Thoracic aorta (tissue), 2 donors: Measurements from ENCODE around the gene AXIN2. TPM values are rescaled to one million over a fixed set of nuclear protein-coding genes. Genes with fewer than 3 reads are reported as not detected.
A peak's percentile ranks its signal among the peaks of the same experiment; 100 is the strongest.

Experiments
- ATAC-seq: fragments of 150-250 bp; one replicate; pipeline ENCODE4 v1.8.0; 2017; ENCODE audit warnings: low read depth; ENCODE audit not compliant: insufficient number of reproducible peaks, low FRiP score
- DNase-seq: peaks from one replicate; pipeline ENCODE4 v3.0.0-alpha.2; 2020; ENCODE audit warnings: low spot score
- H3K27ac ChIP-seq, 2 donors: fragments of 200-600 bp; sonication (generic); 1 replicate in 1 of 2; 2 replicates in 1 of 2; pipeline ENCODE4 v1.5.1; 2016; ENCODE audit warnings: mild to moderate bottlenecking in 2 of 2, moderate library complexity in 2 of 2
- H3K27me3 ChIP-seq: fragments of 200-600 bp; sonication (generic); replicated peaks from 2 replicates; pipeline ENCODE4 v1.6.0; 2016; ENCODE audit warnings: mild to moderate bottlenecking; ENCODE audit not compliant: insufficient read depth
- H3K36me3 ChIP-seq: fragments of 200-600 bp; sonication (generic); one replicate; pipeline ENCODE4 v1.5.1; 2016
- H3K4me1 ChIP-seq, 2 donors: fragments of 200-600 bp; sonication (generic); 1 replicate in 1 of 2; 2 replicates in 1 of 2; pipeline versions ENCODE4 v1.5.1 to v1.6.0; 2016; ENCODE audit warnings: low read depth in 2 of 2, mild to moderate bottlenecking in 1 of 2; ENCODE audit not compliant: control insufficient read depth in 1 of 2
- H3K4me3 ChIP-seq: fragments of 200-600 bp; sonication (generic); 2 replicates; pipeline ENCODE4 v1.5.1; 2016; ENCODE audit warnings: mild to moderate bottlenecking
- H3K9me3 ChIP-seq: fragments of 200-600 bp; sonication (generic); 2 replicates; pipeline ENCODE4 v1.5.1; 2016
- total RNA-seq, 2 donors: library from RNA; depleted of rRNA; stranded (reverse); fragments of >200 nt; gene quantifications; one replicate each; pipeline versions ENCODE4 v1.1.0 to v1.2.3, GENCODE V29; 2016
- TF ChIP-seq, protein P1 (sequence below): fragments of 200-600 bp; sonication (generic); IDR thresholded peaks from one replicate; pipeline ENCODE4 v1.5.1; 2019; ENCODE audit warnings: antibody characterized with exemption

The AXIN2 gene
- total RNA-seq, 2 donors from 2014 or later = 24.9 to 27.4 TPM

DNA sequence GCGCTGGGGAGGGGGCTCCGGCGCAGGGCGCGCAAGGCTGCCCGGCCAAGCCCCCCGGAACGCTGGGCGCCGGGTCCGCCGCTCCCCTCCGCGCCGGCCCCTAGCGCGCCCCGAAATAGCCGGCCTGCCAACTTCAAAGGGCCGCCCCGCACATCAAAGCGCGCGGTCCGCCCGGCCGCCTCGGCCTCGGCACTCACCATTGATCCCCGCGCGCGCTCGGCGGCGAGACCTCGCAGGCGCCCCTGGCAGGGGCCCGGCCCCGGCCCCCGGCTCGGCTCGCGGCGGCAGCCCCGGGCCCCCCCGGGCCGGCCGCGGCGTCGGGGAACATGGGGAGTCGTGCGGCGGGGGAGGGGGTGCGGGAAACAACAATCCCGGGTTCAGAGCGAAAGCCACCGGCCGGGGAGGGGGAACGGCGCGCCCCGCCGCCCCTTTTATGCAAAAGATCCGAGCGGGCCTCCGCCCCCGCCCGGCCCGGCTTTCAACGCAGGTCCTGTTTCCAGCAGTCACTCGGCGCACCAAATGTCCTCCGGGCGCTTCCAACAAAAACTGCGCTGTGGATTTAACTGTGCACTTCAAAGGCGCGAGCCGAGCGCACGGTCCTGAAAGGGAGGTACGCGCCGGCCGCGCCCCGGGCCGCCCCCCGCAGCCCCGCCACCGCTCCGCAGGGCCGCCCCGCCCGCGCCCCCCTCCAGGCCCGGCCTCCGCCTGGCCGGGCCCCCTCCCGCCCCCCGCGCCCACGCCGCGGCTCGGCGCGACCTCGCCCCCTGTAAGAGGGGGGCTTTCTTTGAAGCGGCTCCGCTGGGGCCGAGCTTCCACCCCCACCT is 608 bp downstream of the AXIN2 start:
- DNase-seq (peak; percentile 58), ATAC-seq (peak; percentile 74)
- Histone ChIP-seq H3K36me3 (no peaks in the 10 kb centered on the region), H3K9me3 (no peaks in the 10 kb centered on the region), H3K27me3 (no peaks in the 10 kb centered on the region), H3K27ac (peak overlapping the region; percentile 89 to 95), H3K4me3 (no peak overlapping the region), H3K4me1 (peaks cover 18 to 39% of the 10 kb centered on the region in 2 donors)
- TF ChIP-seq, protein P1, sequence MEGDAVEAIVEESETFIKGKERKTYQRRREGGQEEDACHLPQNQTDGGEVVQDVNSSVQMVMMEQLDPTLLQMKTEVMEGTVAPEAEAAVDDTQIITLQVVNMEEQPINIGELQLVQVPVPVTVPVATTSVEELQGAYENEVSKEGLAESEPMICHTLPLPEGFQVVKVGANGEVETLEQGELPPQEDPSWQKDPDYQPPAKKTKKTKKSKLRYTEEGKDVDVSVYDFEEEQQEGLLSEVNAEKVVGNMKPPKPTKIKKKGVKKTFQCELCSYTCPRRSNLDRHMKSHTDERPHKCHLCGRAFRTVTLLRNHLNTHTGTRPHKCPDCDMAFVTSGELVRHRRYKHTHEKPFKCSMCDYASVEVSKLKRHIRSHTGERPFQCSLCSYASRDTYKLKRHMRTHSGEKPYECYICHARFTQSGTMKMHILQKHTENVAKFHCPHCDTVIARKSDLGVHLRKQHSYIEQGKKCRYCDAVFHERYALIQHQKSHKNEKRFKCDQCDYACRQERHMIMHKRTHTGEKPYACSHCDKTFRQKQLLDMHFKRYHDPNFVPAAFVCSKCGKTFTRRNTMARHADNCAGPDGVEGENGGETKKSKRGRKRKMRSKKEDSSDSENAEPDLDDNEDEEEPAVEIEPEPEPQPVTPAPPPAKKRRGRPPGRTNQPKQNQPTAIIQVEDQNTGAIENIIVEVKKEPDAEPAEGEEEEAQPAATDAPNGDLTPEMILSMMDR = no peak

DNA sequence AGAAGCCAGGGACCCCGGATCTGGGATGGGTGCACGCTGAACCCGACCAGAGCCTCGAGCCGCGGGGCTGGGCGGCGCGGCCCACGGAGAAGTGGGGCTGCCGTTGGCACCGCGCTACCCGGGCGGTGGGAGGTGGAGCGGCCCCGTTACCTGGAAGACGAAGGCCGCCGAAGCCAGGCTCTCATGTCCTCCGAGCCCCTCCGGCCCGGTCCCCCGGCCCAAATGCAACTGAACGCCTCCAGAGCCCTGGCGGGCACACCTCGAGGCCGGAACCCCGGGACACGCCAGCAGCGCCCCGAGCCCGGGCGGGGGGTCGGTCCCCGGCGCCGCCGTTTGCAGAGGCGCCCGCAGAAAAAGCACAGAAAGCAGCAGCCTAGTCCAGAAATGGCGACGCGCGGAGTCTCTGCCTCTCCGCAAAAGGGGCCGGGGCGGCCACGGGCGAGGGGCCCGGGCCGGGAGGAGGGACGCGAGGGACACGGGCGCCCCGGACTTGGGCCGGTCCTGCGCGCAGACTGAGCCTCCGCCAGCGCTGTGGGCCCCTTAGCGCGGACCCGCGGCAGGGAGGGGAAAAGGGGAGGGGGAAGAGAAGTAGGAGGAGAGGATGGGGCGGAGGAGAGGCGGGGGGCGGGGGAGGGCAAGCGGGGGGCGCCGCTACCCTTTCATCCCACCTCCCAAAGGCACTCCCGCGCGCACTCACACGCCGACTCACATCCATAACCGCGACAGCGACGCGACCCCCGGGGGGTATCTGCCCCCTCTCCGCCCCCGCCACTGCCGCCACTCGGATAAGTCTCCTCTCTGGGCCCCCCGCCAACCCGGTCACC is 1.4 kb downstream of the AXIN2 start:
- H3K4me1 ChIP-seq = peaks cover 18 to 35% of the 10 kb centered on the region in 2 donors
- no peaks in the 10 kb centered on the region for H3K9me3 ChIP-seq
- TF ChIP-seq, protein P1 = no peak
- H3K4me3 ChIP-seq = no peak overlapping the region
- no peaks in the 10 kb centered on the region for H3K36me3 ChIP-seq
- ATAC-seq (no peak), DNase-seq (no peak)
- H3K27me3 ChIP-seq = no peaks in the 10 kb centered on the region
- H3K27ac ChIP-seq = peak overlapping the region; percentile 89 to 95

DNA sequence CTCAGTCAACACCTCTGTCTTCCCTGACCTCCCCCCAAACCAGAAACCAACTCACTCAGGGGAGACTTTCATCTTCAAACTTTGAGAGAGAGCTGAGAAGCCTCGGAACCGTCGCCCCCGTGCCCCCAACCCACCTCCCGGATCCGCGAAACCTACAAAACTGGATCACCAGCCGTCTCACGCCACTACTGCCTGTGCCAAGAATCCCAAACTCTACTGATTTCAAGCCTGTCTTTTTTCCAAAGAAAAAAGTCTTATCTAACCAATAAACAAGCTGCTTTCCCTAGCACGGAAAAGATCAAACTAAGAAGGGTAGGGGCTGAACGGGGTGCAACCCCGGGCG is 2.0 kb downstream of the AXIN2 start:
- TF ChIP-seq, protein P1 = no peak
- no peak overlapping the region for H3K4me3 ChIP-seq
- H3K27me3 ChIP-seq = no peaks in the 10 kb centered on the region
- peaks cover 17 to 29% of the 10 kb centered on the region in 2 donors for H3K4me1 ChIP-seq
- peak overlapping the region; percentile 89 to 95 for H3K27ac ChIP-seq
- no peak for DNase-seq
- no peaks in the 10 kb centered on the region for H3K9me3 ChIP-seq
- H3K36me3 ChIP-seq = no peaks in the 10 kb centered on the region
- no peak for ATAC-seq

DNA sequence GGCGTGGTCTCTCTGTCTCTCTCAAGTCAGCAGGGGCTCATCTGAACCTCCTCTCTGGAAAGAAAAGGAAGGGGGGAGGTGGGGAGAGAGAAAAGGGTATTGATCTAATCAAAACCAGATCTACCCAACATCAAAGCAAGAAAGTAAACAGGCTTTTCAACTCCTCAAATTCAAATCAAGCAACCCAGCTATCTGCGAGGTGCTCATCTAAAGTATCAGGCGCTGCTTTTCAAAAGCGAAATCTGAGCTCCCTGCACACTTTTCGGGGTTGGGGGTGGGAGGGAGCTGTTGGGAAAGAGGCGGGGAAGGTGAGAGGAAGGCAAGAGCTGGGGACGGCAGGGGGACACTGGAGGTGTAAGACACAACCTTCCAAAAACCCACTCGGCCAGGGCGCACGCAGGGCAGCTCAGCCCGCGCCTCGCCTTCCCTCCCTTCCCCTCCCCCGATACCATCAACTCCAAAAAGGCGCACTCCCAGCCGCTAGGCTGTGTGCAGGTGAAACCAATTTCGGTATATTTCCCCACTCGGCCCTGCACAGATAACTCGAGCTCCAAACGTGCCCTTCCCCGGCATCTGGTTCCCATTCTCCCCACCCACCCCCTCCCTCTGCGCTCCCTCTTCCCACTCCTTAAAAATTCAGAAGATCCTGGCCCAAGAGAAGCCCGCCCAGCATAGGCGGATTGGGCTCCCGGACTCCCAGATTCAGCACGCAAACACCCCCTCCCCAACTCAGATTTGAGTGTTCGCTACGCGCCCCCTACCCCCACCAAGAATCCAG is 2.6 kb downstream of the AXIN2 start:
- Histone ChIP-seq H3K9me3 (no peaks in the 10 kb centered on the region), H3K27me3 (no peaks in the 10 kb centered on the region), H3K4me1 (peaks cover 22 to 28% of the 10 kb centered on the region in 2 donors), H3K4me3 (no peak overlapping the region), H3K27ac (peak overlapping the region; percentile 89 to 95), H3K36me3 (no peaks in the 10 kb centered on the region)
- TF ChIP-seq, protein P1 = no peak
- no peak for DNase-seq
- ATAC-seq = no peak

DNA sequence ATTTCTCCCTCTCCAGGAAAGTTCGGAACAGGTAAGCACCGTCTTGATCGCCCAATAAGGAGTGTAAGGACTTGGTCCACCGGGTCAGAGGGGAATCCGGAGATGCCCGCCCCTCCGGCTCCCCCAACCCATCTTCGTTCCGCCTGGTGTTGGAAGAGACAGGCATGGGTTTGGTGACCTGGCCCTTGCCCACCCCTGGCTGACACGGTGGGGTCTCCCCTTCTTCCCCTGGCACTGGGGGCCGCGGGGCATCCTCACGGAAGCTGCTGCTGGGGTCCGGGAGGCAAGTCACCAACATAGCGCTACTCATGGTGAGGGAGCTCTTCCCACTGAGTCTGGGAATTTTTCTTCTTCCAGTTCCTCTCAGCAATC is 3.2 kb downstream of the AXIN2 start:
- ATAC-seq (no peak), DNase-seq (no peak)
- Histone ChIP-seq H3K4me3 (no peak overlapping the region), H3K36me3 (no peaks in the 10 kb centered on the region), H3K9me3 (no peaks in the 10 kb centered on the region), H3K27ac (peak overlapping the region in 1 of 2 donors; percentile 9), H3K27me3 (no peaks in the 10 kb centered on the region), H3K4me1 (peaks cover 25 to 28% of the 10 kb centered on the region in 2 donors)
- TF ChIP-seq, protein P1 = no peak
